WERI-Rb-1 (cell line): ENCODE measurements around the gene CRYBA1.
"Not testable (repeated sequence)": the region's sequence is repeated elsewhere in the genome, so short reads cannot be mapped to it uniquely, and the experiment has no call there.

Experiments used
- DNase-seq: peaks from one replicate; pipeline ENCODE4 v3.0.0-alpha.2; 2020
- H3K27ac ChIP-seq: fragments of 250-450 bp; sonication (Bioruptor Pico); 2 replicates; pipeline ENCODE4 v1.5.1; 2020; ENCODE audit warnings: mild to moderate bottlenecking, moderate library complexity
- H3K27me3 ChIP-seq: fragments of 250-450 bp; sonication (Bioruptor Pico); 2 replicates; pipeline ENCODE4 v1.5.1; 2021; ENCODE audit warnings: mild to moderate bottlenecking, low read depth, moderate library complexity; ENCODE audit not compliant: insufficient read depth, severe bottlenecking
- H3K36me3 ChIP-seq: fragments of 250-450 bp; sonication (Bioruptor Pico); 2 replicates; pipeline ENCODE4 v1.5.1; 2020; ENCODE audit warnings: mild to moderate bottlenecking, moderate library complexity
- H3K4me3 ChIP-seq: 2 replicates; pipeline ENCODE4 v1.5.1; 2011; ENCODE audit warnings: low read depth, mild to moderate bottlenecking, control low read depth, low read length
- H3K9me3 ChIP-seq: fragments of 250-450 bp; sonication (Bioruptor Pico); 2 replicates; pipeline ENCODE4 v1.5.1; 2021; ENCODE audit warnings: mild to moderate bottlenecking, moderate library complexity; ENCODE audit not compliant: severe bottlenecking
- TF ChIP-seq, protein P1 (sequence below): IDR thresholded peaks from 2 replicates; pipeline ENCODE4 v1.5.1; 2011; ENCODE audit warnings: low read depth, mild to moderate bottlenecking, control low read depth, inconsistent platforms, low read length

Gene CRYBA1

DNA sequence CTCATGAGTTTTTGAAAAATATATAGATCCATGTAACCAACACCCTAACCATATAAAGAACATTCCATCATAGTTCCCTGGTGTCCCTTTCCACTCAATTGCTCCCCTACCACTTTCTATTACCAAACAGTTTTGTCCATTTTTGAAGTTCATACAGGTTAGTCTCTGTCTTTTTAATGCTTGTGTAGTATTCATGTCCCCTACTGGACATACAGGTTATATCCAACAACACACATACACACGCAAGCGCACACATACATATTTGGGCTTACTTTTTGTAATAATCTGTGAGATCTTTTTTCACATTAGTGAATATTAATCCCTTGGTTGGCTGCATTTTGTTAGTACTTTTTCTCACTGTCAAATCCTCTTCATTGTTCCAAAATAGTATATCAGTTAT, 6.4 kb downstream of the CRYBA1 start:
- Histone ChIP-seq H3K9me3 (no peaks in the 10 kb centered on the region), H3K27me3 (no peaks in the 10 kb centered on the region), H3K27ac (no peak overlapping the region), H3K36me3 (no peaks in the 10 kb centered on the region), H3K4me3 (no peak overlapping the region)
- no peak for DNase-seq
- TF ChIP-seq, protein P1, sequence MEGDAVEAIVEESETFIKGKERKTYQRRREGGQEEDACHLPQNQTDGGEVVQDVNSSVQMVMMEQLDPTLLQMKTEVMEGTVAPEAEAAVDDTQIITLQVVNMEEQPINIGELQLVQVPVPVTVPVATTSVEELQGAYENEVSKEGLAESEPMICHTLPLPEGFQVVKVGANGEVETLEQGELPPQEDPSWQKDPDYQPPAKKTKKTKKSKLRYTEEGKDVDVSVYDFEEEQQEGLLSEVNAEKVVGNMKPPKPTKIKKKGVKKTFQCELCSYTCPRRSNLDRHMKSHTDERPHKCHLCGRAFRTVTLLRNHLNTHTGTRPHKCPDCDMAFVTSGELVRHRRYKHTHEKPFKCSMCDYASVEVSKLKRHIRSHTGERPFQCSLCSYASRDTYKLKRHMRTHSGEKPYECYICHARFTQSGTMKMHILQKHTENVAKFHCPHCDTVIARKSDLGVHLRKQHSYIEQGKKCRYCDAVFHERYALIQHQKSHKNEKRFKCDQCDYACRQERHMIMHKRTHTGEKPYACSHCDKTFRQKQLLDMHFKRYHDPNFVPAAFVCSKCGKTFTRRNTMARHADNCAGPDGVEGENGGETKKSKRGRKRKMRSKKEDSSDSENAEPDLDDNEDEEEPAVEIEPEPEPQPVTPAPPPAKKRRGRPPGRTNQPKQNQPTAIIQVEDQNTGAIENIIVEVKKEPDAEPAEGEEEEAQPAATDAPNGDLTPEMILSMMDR: no peak

DNA sequence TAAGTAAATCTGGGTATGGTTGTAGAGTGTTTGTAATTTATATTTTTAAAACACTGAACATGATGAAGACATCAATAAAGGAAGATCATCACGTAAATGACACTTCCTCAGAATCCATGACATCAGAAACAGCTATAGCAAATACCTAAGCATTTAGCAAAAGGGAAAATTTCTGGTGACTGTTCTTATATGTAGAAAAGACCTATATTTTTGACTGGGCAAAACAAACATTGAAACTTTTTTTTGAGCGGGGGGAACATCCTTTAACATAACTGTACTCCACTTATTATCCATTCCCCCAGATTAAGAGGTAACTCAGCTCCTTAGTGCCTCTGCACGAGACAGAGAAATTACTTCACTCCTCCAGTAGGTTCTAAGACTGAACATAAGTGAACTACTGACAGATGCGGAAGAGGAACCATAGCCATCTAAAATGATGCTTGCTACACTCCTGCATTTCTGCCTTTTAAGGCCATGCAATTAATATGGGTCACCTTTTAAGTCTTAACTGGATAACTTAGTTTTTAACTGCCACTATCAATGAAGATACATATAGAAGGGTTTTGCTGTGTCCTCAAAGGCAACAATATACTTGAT, 9.4 kb downstream of the CRYBA1 start:
- TF ChIP-seq, protein P1: no peak
- Histone ChIP-seq H3K27ac (no peak overlapping the region), H3K27me3 (no peaks in the 10 kb centered on the region), H3K36me3 (peaks cover 10% of the 10 kb centered on the region), H3K9me3 (no peaks in the 10 kb centered on the region), H3K4me3 (no peak overlapping the region)
- DNase-seq: no peak

DNA sequence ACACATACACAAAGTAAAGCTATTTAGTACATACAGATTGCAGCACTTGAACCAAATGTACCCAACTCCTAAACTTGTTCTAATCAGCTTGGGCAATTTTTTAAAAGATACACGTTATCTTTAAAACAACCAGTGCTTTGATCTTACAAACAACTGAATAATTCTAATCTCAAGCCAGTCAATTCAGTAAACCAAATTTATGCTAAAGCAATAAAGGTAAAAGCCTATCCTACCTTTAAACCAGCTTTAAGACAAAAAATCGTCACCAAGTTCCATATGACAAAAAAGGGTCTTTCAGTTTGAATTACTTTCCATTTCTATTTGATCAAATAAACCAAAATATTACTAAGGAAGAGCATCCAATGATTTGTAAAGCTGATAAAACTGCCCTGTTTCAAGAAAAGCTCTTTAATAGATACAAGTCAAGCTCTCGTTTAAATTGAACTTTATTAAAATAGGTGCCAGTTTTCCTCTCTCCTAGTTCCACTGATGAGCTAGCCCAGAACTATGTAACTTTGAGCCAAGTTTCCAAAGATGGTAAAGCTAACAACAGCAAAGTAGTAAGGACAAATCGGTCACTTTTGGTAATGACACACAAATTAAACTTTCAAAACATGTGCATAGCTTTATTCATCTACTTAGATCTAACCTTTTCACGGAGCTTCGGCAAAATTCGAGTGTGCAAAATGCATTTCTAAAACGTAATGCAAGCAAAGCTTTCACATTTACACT, 10.2 kb downstream of the CRYBA1 start:
- peaks cover 17% of the 10 kb centered on the region for H3K36me3 ChIP-seq
- H3K9me3 ChIP-seq: no peaks in the 10 kb centered on the region
- DNase-seq: no peak
- H3K27me3 ChIP-seq: no peaks in the 10 kb centered on the region
- TF ChIP-seq, protein P1: no peak
- no peak overlapping the region for H3K4me3 ChIP-seq
- H3K27ac ChIP-seq: no peak overlapping the region

DNA sequence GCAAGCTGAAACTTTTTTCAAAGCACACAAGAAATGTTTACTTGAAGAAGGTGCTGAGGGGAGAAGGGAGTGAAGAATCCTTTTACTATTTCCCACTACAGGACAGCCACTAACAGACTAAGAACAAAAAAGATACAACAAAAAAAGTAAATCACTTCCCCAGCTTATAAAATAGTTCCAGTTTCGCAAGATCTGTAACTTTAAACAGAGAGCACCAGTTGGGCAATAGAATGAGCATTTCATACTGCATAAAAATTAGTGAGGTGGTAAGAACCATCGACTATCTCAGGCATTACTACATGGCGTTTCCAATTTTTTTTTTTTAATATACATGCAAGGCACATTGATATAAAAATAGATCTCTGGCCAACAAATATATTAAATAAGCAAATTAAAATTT, 11.1 kb downstream of the CRYBA1 start:
- no peak overlapping the region for H3K27ac ChIP-seq
- no peak overlapping the region for H3K4me3 ChIP-seq
- TF ChIP-seq, protein P1: no peak
- DNase-seq: no peak
- no peaks in the 10 kb centered on the region for H3K27me3 ChIP-seq
- H3K9me3 ChIP-seq: no peaks in the 10 kb centered on the region
- peaks cover 22% of the 10 kb centered on the region for H3K36me3 ChIP-seq

DNA sequence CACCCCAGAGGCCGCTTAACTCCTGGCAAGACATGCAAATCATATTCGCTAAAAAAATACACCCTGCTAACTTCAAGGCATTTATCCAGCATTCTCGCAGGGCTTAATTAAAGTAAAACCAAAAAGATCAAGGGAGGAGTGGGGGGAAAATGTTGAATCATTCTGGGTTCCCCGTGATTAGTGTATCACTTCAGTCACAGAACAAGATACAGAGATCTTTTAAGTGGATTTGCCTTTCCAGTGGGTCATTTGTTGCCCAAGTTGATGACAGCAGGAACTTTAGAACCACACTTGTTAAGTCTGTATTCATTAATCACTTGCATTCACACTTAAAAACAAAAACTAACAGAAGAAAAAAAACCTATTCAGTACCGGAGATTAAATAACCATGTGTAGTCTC, 17.3 kb downstream of the CRYBA1 start:
- no peak for DNase-seq
- H3K27ac ChIP-seq: no peak overlapping the region
- no peaks in the 10 kb centered on the region for H3K9me3 ChIP-seq
- TF ChIP-seq, protein P1: no peak
- H3K4me3 ChIP-seq: no peak overlapping the region
- no peaks in the 10 kb centered on the region for H3K27me3 ChIP-seq
- peaks cover 75% of the 10 kb centered on the region for H3K36me3 ChIP-seq

DNA sequence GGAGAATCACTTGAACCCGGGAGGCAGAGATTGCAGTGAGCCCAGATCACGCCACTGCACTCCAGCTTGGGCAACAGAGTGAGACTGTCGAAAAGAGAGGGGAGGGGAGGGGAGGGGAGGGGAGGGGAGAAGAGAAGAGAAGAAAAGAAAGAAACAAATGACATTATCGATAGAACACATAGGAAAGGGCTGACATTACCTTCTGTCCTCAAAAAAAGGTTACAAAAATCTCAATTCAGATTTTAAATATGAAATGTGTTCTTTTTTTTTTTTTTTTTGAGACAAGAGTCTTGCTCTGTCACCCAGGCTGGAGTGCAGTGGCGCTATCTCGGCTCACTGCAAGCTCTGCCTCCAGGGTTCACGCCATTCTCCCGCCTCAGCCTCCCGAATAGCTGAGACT, 25.3 kb downstream of the CRYBA1 start:
- H3K9me3 ChIP-seq, H3K27me3 ChIP-seq, H3K27ac ChIP-seq, H3K4me3 ChIP-seq, DNase-seq: not testable (repeated sequence)
- H3K36me3 ChIP-seq: peaks cover 85% of the 10 kb centered on the region
